ENCODE measurements around the gene NPL.

NPL gene

GRCh38 chr1:182875889-182876288 is 86.3 kb downstream of the NPL start:
- no peak for DNase-seq

- DNase-seq = no peak
Observed at GRCh38 chr1:182877331-182877730, 87.8 kb downstream of the NPL start.

GRCh38 chr1:182877842-182878241 is 88.3 kb downstream of the NPL start:
- no peak for DNase-seq

All from NCI-H1694 treated with DMSO at 0.1 percent for 48 hours (cell line).